Testis (tissue), 3 donors: ENCODE measurements around the gene APAF1. TPM values are rescaled to one million over a fixed set of nuclear protein-coding genes. Genes with fewer than 3 reads are reported as not detected.

Experiments
- DNase-seq: peaks from one replicate; pipeline ENCODE4 v3.0.0-alpha.2; 2019
- H3K27ac ChIP-seq, 2 donors: fragments of 200-600 bp; sonication (generic); one replicate each; pipeline ENCODE4 v1.5.1; 2019
- H3K27me3 ChIP-seq: fragments of 200-600 bp; sonication (generic); one replicate; pipeline ENCODE4 v1.5.1; 2019
- H3K36me3 ChIP-seq: fragments of 200-600 bp; sonication (generic); one replicate; pipeline ENCODE4 v1.5.1; 2017; ENCODE audit warnings: low read depth; ENCODE audit errors: missing control alignments
- H3K4me1 ChIP-seq: fragments of 200-600 bp; sonication (generic); one replicate; pipeline ENCODE4 v1.5.1; 2019
- H3K4me3 ChIP-seq, 2 donors: fragments of 200-600 bp; sonication (generic); one replicate each; pipeline ENCODE4 v1.5.1; 2017 to 2019
- H3K9me3 ChIP-seq: fragments of 200-600 bp; sonication (generic); one replicate; pipeline ENCODE4 v1.5.1; 2017
- CTCF ChIP-seq, 3 experiments: fragments of 450-650 bp in 2 of 3; fragments of 200-600 bp in 1 of 3; sonication (generic) in 1 of 3; IDR thresholded peaks; one replicate each; pipeline ENCODE4 v1.5.1; 2016 to 2019; ENCODE audit warnings: antibody characterized with exemption in 3 of 3, mild to moderate bottlenecking in 2 of 3, moderate library complexity in 1 of 3
- POLR2A ChIP-seq: fragments of 450-650 bp; IDR thresholded peaks from one replicate; pipeline ENCODE4 v1.6.1; 2017; ENCODE audit warnings: antibody characterized with exemption, mild to moderate bottlenecking, moderate library complexity
- WGBS, 2 donors: methylation state at CpG; one replicate each; pipeline ENCODE4 v1.1.5; 2018; 5-methylcytosine and 5-hydroxymethylcytosine counted together
- intact Hi-C: fragments of 100-400 bp; cut with DNase I; formaldehyde crosslinking; loops from one replicate; pipeline ENCODE4 v1.15.1; 2023; ENCODE audit warnings: low total_unique reads
- polyA plus RNA-seq: library from polyadenylated mRNA; stranded (reverse); fragments of 350-450 nt; fragmentation: Illumina TruSeq; extraction: RNeasy Lipid Tissue Mini Kit (QIAGEN cat#74804); gene quantifications from one replicate; pipeline ENCODE4 v1.2.3, GENCODE V29; 2014; ENCODE audit warnings: low read depth, low replicate concordance; ENCODE audit not compliant: insufficient read depth
- total RNA-seq, 2 donors: library from RNA; depleted of rRNA; stranded (reverse); fragments of >200 nt; gene quantifications; one replicate each; pipeline ENCODE4 v1.2.3, GENCODE V29; 2016

The APAF1 gene
- total and polyA plus RNA-seq, 3 donors from 2014 or later: 5.8 to 11.1 (median 10.6) TPM

GRCh38 chr12:98719515-98720504, 74.7 kb downstream of the APAF1 start:
- intact Hi-C loops: no loop called here

GRCh38 chr12:98721204-98721702, 76.2 kb downstream of the APAF1 start:
- no peak for DNase-seq
- Histone ChIP-seq H3K4me1 (no peaks in the 10 kb centered on the region), H3K36me3 (no peaks in the 10 kb centered on the region), H3K27ac (no peak overlapping the region), H3K27me3 (no peaks in the 10 kb centered on the region), H3K9me3 (no peaks in the 10 kb centered on the region), H3K4me3 (no peak overlapping the region)
- intact Hi-C loops: no loop called here
- TF ChIP-seq CTCF (IDR thresholded peaks at IDR 0.05) (no peak), POLR2A (no peak)
- 90 to 94% methylated on average over 2 of the region's 2 CpGs for WGBS, 2 donors

More at GRCh38 chr12:98719515-98720504, 74.7 kb downstream of the APAF1 start:
- TF ChIP-seq CTCF (IDR thresholded peaks at IDR 0.05) (no peak), POLR2A (no peak)
- no peaks in the 10 kb centered on the region for H3K4me1 ChIP-seq
- no peaks in the 10 kb centered on the region for H3K36me3 ChIP-seq
- WGBS, 2 donors: 92 to 96% methylated on average over 6 of the region's 6 CpGs
- no peak for DNase-seq
- no peaks in the 10 kb centered on the region for H3K9me3 ChIP-seq
- no peaks in the 10 kb centered on the region for H3K27me3 ChIP-seq
- no peak overlapping the region for H3K27ac ChIP-seq
- H3K4me3 ChIP-seq: no peak overlapping the region

- no peak for DNase-seq
- Histone ChIP-seq H3K36me3 (no peaks in the 10 kb centered on the region), H3K4me1 (no peaks in the 10 kb centered on the region), H3K9me3 (no peaks in the 10 kb centered on the region), H3K27ac (no peak overlapping the region), H3K4me3 (no peak overlapping the region), H3K27me3 (no peaks in the 10 kb centered on the region)
- TF ChIP-seq POLR2A (no peak), CTCF (IDR thresholded peaks at IDR 0.05) (no peak)
- WGBS, 2 donors: 88 to 89% methylated on average over 5 of the region's 5 CpGs
- intact Hi-C loops: no loop called here
Observed at GRCh38 chr12:98724384-98725155, 79.5 kb downstream of the APAF1 start.

- intact Hi-C loops: no loop called here
- Histone ChIP-seq H3K36me3 (no peaks in the 10 kb centered on the region), H3K9me3 (no peaks in the 10 kb centered on the region), H3K27ac (no peak overlapping the region), H3K4me3 (no peak overlapping the region), H3K4me1 (no peaks in the 10 kb centered on the region), H3K27me3 (no peaks in the 10 kb centered on the region)
- WGBS, 2 donors: 75% methylated on average over 5 of the region's 5 CpGs
- TF ChIP-seq POLR2A: no peak
- no peak for TF ChIP-seq CTCF (IDR thresholded peaks at IDR 0.05)
- DNase-seq: peak; percentile 53
Observed at GRCh38 chr12:98725476-98726247, 80.6 kb downstream of the APAF1 start.
